MM.1S (cell line): Measurements from ENCODE around the gene TBC1D3I.
"Not testable (repeated sequence)": the region's sequence is repeated elsewhere in the genome, so short reads cannot be mapped to it uniquely, and the experiment has no call there.

ENCODE experiments used
- DNase-seq: peaks from one replicate; pipeline ENCODE4 v3.0.0-alpha.2; 2015
- H2AFZ ChIP-seq: fragments of 300-600 bp; sonication (generic); 2 replicates; pipeline ENCODE4 v1.6.0; 2016; ENCODE audit warnings: antibody characterized with exemption, low read length
- H3F3A ChIP-seq: fragments of 300-600 bp; sonication (generic); 2 replicates; pipeline ENCODE4 v1.6.1; 2016; ENCODE audit warnings: mild to moderate bottlenecking, antibody characterized with exemption, low read length, moderate library complexity, mixed read lengths; ENCODE audit not compliant: insufficient read depth
- H3K27ac ChIP-seq: fragments of 300-600 bp; sonication (generic); 2 replicates; pipeline ENCODE4 v1.5.1; 2016; ENCODE audit warnings: mild to moderate bottlenecking, low read length
- H3K27me3 ChIP-seq: fragments of 300-600 bp; sonication (generic); replicated peaks from 2 replicates; pipeline ENCODE4 v1.6.0; 2016; ENCODE audit warnings: low read length; ENCODE audit not compliant: insufficient read depth
- H3K36me3 ChIP-seq: fragments of 300-600 bp; sonication (generic); replicated peaks from 2 replicates; pipeline ENCODE4 v1.6.1; 2016; ENCODE audit warnings: mild to moderate bottlenecking, low read length, mixed read lengths; ENCODE audit not compliant: insufficient read depth
- H3K4me1 ChIP-seq: fragments of 300-600 bp; sonication (generic); 2 replicates; pipeline ENCODE4 v1.6.1; 2016; ENCODE audit warnings: low read length, mixed read lengths
- H3K4me2 ChIP-seq: fragments of 300-600 bp; sonication (generic); 2 replicates; pipeline ENCODE4 v1.6.0; 2016; ENCODE audit warnings: low read depth, low read length
- H3K4me3 ChIP-seq: fragments of 300-600 bp; sonication (generic); 2 replicates; pipeline ENCODE4 v1.5.1; 2016; ENCODE audit warnings: low read length, mixed read lengths
- H3K79me2 ChIP-seq: fragments of 300-600 bp; sonication (generic); 2 replicates; pipeline ENCODE4 v1.6.1; 2016; ENCODE audit warnings: mixed run types, low read length, mixed read lengths
- H3K9ac ChIP-seq: fragments of 300-600 bp; sonication (generic); 2 replicates; pipeline ENCODE4 v1.6.1; 2016; ENCODE audit warnings: low read length, mixed read lengths
- H3K9me2 ChIP-seq: fragments of 300-600 bp; sonication (generic); replicated peaks from 2 replicates; pipeline ENCODE4 v1.6.1; 2016; ENCODE audit warnings: mild to moderate bottlenecking, low read length, mixed read lengths; ENCODE audit not compliant: insufficient read depth
- H3K9me3 ChIP-seq: fragments of 300-600 bp; sonication (generic); replicated peaks from 2 replicates; pipeline ENCODE4 v1.6.1; 2016; ENCODE audit warnings: mild to moderate bottlenecking, low read length, mixed read lengths; ENCODE audit not compliant: insufficient read depth
- H4K20me1 ChIP-seq: fragments of 300-600 bp; sonication (generic); 2 replicates; pipeline ENCODE4 v1.6.1; 2016; ENCODE audit warnings: mild to moderate bottlenecking, low read length, moderate library complexity, mixed read lengths; ENCODE audit not compliant: insufficient read depth

The TBC1D3I gene

DNA sequence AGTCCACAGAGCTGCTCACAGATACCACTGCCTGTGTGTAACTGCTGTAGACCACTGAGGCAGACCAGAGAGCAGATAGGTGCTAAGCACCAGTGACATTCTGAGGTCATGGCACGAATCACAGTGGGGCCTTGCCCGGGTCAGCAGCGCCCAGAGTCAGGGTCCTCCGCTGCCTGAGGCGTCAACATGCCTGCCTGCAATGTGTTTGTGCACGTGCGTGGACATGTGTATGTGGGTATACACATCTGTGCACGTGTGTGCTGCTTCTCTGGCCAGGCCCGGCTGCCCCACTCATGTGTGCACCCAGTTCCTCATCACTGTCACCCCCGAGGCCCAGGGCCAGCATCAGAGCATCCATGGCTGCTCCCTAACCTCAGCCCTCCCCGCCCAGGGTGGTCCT lies at the start of gene TBC1D3I:
TSS of gene TBC1D3I (minus strand) at position 101 of the 400 bp plus-strand sequence. CDS start 1,585 bp downstream, outside the sequence.
- not testable (repeated sequence) for H3F3A ChIP-seq

GRCh38 chr17:36295161-36295560 lies 30.8 kb upstream of the TBC1D3I start:
- not testable (repeated sequence) for H3K27ac ChIP-seq, H3K4me1 ChIP-seq, H3K27me3 ChIP-seq, H3K36me3 ChIP-seq, H3K9me2 ChIP-seq, H2AFZ ChIP-seq, H3K4me3 ChIP-seq, H3K79me2 ChIP-seq, H3K9ac ChIP-seq, H3K9me3 ChIP-seq, H3F3A ChIP-seq, H4K20me1 ChIP-seq, DNase-seq, H3K4me2 ChIP-seq

More for the DNA sequence above, at the start of gene TBC1D3I:
- H3K9me2 ChIP-seq, H3K9me3 ChIP-seq, H3K79me2 ChIP-seq, H3K4me2 ChIP-seq, H3K4me1 ChIP-seq, H2AFZ ChIP-seq, H3K27ac ChIP-seq, H3K9ac ChIP-seq, H3K27me3 ChIP-seq, H4K20me1 ChIP-seq, H3K36me3 ChIP-seq, DNase-seq, H3K4me3 ChIP-seq: not testable (repeated sequence)

- H3K27me3 ChIP-seq, DNase-seq, H3K27ac ChIP-seq, H3K79me2 ChIP-seq, H3F3A ChIP-seq, H3K9me2 ChIP-seq, H2AFZ ChIP-seq, H3K4me2 ChIP-seq, H3K4me3 ChIP-seq, H4K20me1 ChIP-seq, H3K36me3 ChIP-seq, H3K4me1 ChIP-seq, H3K9ac ChIP-seq, H3K9me3 ChIP-seq: not testable (repeated sequence)
Observed at GRCh38 chr17:36289965-36290612, 25.7 kb upstream of the TBC1D3I start.

DNA sequence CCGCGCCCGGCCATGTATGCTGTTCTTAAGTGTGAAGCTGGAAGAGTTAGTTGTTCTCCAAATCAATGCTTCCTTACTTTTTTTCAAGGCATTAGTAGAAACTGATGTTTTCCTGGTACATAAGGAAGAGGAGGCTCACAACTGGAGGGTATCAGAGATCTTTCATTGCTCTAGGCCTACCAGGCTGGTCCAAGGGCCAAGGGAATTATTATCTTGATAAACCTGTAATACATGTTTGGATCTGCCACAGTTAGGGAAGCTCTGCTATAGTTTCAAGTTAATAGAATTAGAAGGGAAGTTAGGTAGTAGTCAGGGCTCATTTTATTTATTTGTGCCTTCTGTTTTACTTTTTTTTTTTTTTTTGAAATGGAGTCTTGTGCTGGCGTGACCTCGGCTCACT lies 19.8 kb upstream of the TBC1D3I start:
- H3K27ac ChIP-seq, DNase-seq, H3K4me2 ChIP-seq, H3F3A ChIP-seq, H3K36me3 ChIP-seq, H3K4me3 ChIP-seq, H3K79me2 ChIP-seq, H4K20me1 ChIP-seq, H3K9me3 ChIP-seq, H2AFZ ChIP-seq, H3K9me2 ChIP-seq, H3K27me3 ChIP-seq, H3K9ac ChIP-seq, H3K4me1 ChIP-seq: not testable (repeated sequence)

DNA sequence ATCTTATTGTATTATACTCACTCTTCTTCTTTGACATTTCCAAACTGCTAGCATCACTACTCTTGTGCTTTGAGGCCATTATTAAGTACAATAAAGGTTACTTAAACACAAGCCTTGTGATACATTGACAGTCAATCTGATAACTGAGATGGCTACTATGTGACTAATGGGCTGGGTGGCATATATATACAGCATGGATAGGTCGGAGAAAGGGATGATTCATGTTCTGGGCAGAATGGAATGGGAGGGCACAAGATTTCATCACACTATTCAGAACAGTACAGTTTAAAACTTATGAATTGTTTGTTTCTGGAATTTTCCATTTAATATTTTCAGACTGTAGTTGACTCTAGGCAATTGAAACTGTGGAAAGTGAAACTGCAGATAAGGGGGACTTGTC lies 18.9 kb upstream of the TBC1D3I start:
- not testable (repeated sequence) for H3K9ac ChIP-seq, H3K9me2 ChIP-seq, H3K27me3 ChIP-seq, H3F3A ChIP-seq, H4K20me1 ChIP-seq, H3K9me3 ChIP-seq, H3K4me2 ChIP-seq, H3K27ac ChIP-seq, DNase-seq, H2AFZ ChIP-seq, H3K36me3 ChIP-seq, H3K4me1 ChIP-seq, H3K4me3 ChIP-seq, H3K79me2 ChIP-seq

DNA sequence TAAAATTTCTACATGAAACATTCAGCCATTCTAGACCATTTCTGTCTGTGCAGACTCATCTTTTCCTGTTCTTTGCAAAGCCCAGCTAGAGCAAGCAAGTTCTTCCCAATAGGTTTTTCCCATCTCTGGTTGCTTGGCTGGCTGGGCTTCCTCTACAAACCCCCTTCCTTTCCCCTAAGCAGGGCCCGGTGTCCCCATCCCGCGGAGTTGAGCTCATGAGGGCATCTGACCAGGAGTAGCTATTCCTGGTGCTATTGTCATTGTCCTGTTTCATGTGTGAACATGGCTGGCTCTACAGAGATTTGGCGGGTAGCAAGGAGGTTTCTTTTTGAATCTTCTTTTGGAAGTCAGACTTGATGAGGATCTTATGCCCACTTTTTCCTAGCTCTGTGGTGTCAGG lies 22.3 kb downstream of the TBC1D3I start:
- not testable (repeated sequence) for H3K9me2 ChIP-seq

More for the DNA sequence above, 22.3 kb downstream of the TBC1D3I start:
- H3K79me2 ChIP-seq, H3K9ac ChIP-seq, H3K4me3 ChIP-seq, H3K9me3 ChIP-seq, DNase-seq, H3K36me3 ChIP-seq, H4K20me1 ChIP-seq, H2AFZ ChIP-seq, H3K4me2 ChIP-seq, H3F3A ChIP-seq, H3K27me3 ChIP-seq, H3K4me1 ChIP-seq, H3K27ac ChIP-seq: not testable (repeated sequence)
